Measurements from ENCODE around the gene OR7A10.

OR7A10 gene

GRCh38 chr19:14830702-14831101 is 18.0 kb downstream of the OR7A10 start:
- no peaks in the 10 kb centered on the region for H3K4me1 Mint-ChIP-seq
- H3K4me3 Mint-ChIP-seq: no peak overlapping the region
- no peak overlapping the region for H3K27ac Mint-ChIP-seq
- no peak for TF ChIP-seq CTCF (IDR thresholded peaks at IDR 0.05)
- DNase-seq: no peak
- no peaks in the 10 kb centered on the region for H3K36me3 Mint-ChIP-seq (ENCODE audit: low read depth)
- no peaks in the 10 kb centered on the region for H3K27me3 Mint-ChIP-seq (ENCODE audit: low read depth, poor library complexity)
- H3K9me3 Mint-ChIP-seq: peaks cover 59% of the 10 kb centered on the region

GRCh38 chr19:14826006-14826405 is 22.7 kb downstream of the OR7A10 start:
- no peak for TF ChIP-seq CTCF (IDR thresholded peaks at IDR 0.05)
- Mint-ChIP-seq H3K36me3 (ENCODE audit: low read depth) (no peaks in the 10 kb centered on the region), H3K27me3 (ENCODE audit: low read depth, poor library complexity) (peaks cover 3% of the 10 kb centered on the region), H3K4me3 (no peak overlapping the region), H3K4me1 (no peaks in the 10 kb centered on the region), H3K27ac (no peak overlapping the region), H3K9me3 (peaks cover 78% of the 10 kb centered on the region)
- DNase-seq: no peak

- H3K27me3 Mint-ChIP-seq (ENCODE audit: low read depth, poor library complexity): peaks cover 6% of the 10 kb centered on the region
- H3K36me3 Mint-ChIP-seq (ENCODE audit: low read depth): no peaks in the 10 kb centered on the region
- H3K4me3 Mint-ChIP-seq: no peak overlapping the region
- no peaks in the 10 kb centered on the region for H3K4me1 Mint-ChIP-seq
- H3K27ac Mint-ChIP-seq: no peak overlapping the region
- DNase-seq: no peak
- peaks cover 73% of the 10 kb centered on the region for H3K9me3 Mint-ChIP-seq
- TF ChIP-seq CTCF (IDR thresholded peaks at IDR 0.05): no peak
Observed at GRCh38 chr19:14821937-14822336, 26.8 kb downstream of the OR7A10 start.

- DNase-seq: no peak
- Mint-ChIP-seq H3K9me3 (peaks cover 71% of the 10 kb centered on the region), H3K27ac (no peak overlapping the region), H3K27me3 (ENCODE audit: low read depth, poor library complexity) (peaks cover 6% of the 10 kb centered on the region), H3K4me3 (no peak overlapping the region), H3K36me3 (ENCODE audit: low read depth) (no peaks in the 10 kb centered on the region), H3K4me1 (no peaks in the 10 kb centered on the region)
- no peak for TF ChIP-seq CTCF (IDR thresholded peaks at IDR 0.05)
Observed at GRCh38 chr19:14818588-14818987, 30.1 kb downstream of the OR7A10 start.

DNA sequence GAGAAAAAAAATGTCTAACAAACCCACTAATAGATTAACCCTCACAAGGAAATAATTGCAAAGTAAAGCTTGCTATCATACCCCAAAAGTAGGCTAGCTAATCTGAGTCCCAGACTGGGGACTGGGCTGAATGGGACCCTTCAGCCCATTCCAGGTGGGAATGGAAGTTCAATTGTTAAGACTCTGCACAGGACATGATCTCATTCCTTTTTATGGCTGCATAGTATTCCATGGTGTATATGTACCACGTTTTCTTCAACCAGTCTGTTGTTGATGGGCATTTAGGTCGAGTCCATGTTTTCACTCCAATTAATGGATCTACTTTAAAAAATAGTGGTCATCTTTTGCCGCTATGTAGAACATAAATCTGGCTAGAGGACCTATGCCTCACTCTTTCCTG is 31.7 kb downstream of the OR7A10 start:
- peaks cover 6% of the 10 kb centered on the region for H3K27me3 Mint-ChIP-seq (ENCODE audit: low read depth, poor library complexity)
- no peak for TF ChIP-seq CTCF (IDR thresholded peaks at IDR 0.05)
- H3K36me3 Mint-ChIP-seq (ENCODE audit: low read depth): no peaks in the 10 kb centered on the region
- H3K9me3 Mint-ChIP-seq: peaks cover 77% of the 10 kb centered on the region
- H3K4me1 Mint-ChIP-seq: no peaks in the 10 kb centered on the region
- H3K27ac Mint-ChIP-seq: no peak overlapping the region
- no peak for DNase-seq
- H3K4me3 Mint-ChIP-seq: no peak overlapping the region

DNA sequence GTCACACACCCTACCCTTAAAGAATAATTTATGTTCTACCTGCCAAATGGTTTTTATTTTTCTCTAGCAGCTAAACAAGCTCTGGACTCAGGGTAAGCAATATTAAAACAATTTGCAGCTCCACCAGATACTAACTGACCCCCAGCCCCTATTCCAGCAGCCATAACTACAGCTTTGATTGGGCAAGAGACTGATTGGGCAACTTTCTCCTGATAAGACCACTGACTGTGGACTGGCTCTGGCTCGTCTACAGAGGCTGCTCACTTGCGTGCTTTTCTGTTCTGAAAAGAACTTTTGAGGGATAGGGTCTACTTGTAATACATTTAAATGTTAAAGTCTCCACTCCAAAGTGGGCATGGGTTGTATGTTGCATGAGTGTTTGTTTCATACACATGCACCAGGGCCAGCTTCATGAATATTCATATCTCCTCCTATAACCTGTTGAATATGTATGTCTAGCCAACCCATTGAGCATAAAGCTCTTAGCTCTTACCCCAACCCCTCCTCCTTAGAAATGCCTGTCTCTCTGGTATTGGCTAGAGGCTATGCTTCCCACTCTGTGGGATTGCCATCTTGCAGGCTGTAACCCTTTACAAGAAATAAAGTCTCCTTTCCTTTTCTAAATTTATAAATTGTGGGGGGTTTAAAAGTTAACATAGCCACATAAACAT is 33.6 kb downstream of the OR7A10 start:
- H3K27ac Mint-ChIP-seq: no peak overlapping the region
- no peaks in the 10 kb centered on the region for H3K4me1 Mint-ChIP-seq
- no peak for TF ChIP-seq CTCF (IDR thresholded peaks at IDR 0.05)
- H3K27me3 Mint-ChIP-seq (ENCODE audit: low read depth, poor library complexity): peaks cover 2% of the 10 kb centered on the region
- no peaks in the 10 kb centered on the region for H3K36me3 Mint-ChIP-seq (ENCODE audit: low read depth)
- peaks cover 68% of the 10 kb centered on the region for H3K9me3 Mint-ChIP-seq
- H3K4me3 Mint-ChIP-seq: no peak overlapping the region
- DNase-seq: no peak
